H9 (cell line): Measurements from ENCODE around the gene ACSL6. TPM values are rescaled to one million over a fixed set of nuclear protein-coding genes. Genes with fewer than 3 reads are reported as not detected.
"Not testable (repeated sequence)": the region's sequence is repeated elsewhere in the genome, so short reads cannot be mapped to it uniquely, and the experiment has no call there.

Source experiments
- DNase-seq: peaks from one replicate; pipeline ENCODE4 v3.0.0-alpha.2; 2017
- H2AFZ ChIP-seq: one replicate; pipeline ENCODE4 v1.6.1; 2013; ENCODE audit warnings: mild to moderate bottlenecking, low read length, control low read depth, moderate library complexity
- H2AK5ac ChIP-seq: 2 replicates; pipeline ENCODE4 v1.6.1; 2013; ENCODE audit warnings: low read length, control low read depth, mixed read lengths; ENCODE audit not compliant: insufficient read length
- H2BK120ac ChIP-seq: one replicate; pipeline ENCODE4 v1.6.1; 2013; ENCODE audit warnings: low read depth, mild to moderate bottlenecking, low read length, control low read depth, inconsistent platforms; ENCODE audit not compliant: poor library complexity, severe bottlenecking
- H2BK12ac ChIP-seq: 2 replicates; pipeline ENCODE4 v1.6.1; 2013; ENCODE audit warnings: low read length, control low read depth, mixed read lengths, low read depth; ENCODE audit not compliant: insufficient read length
- H2BK15ac ChIP-seq: 2 replicates; pipeline ENCODE4 v1.6.1; 2013; ENCODE audit warnings: low read depth, low read length, control low read depth
- H2BK20ac ChIP-seq: one replicate; pipeline ENCODE4 v1.6.1; 2013; ENCODE audit warnings: low read depth, mild to moderate bottlenecking, low read length, control low read depth, inconsistent platforms; ENCODE audit not compliant: poor library complexity, severe bottlenecking
- H2BK5ac ChIP-seq: 2 replicates; pipeline ENCODE4 v1.6.1; 2013; ENCODE audit warnings: low read length, control low read depth, mixed read lengths; ENCODE audit not compliant: insufficient read length
- H3K14ac ChIP-seq: 2 replicates; pipeline ENCODE4 v1.6.1; 2013; ENCODE audit warnings: low read length, control low read depth; ENCODE audit not compliant: insufficient read depth
- H3K18ac ChIP-seq: 2 replicates; pipeline ENCODE4 v1.6.1; 2013; ENCODE audit warnings: low read depth, mild to moderate bottlenecking, mixed read lengths, low read length, control low read depth; ENCODE audit not compliant: insufficient read length
- H3K23ac ChIP-seq: 2 replicates; pipeline ENCODE4 v1.6.1; 2013; ENCODE audit warnings: low read length, control low read depth, mixed read lengths, low read depth; ENCODE audit not compliant: insufficient read length
- H3K23me2 ChIP-seq: 2 replicates; pipeline ENCODE4 v1.6.1; 2013; ENCODE audit warnings: low read depth, mild to moderate bottlenecking, mixed read lengths, low read length, control low read depth; ENCODE audit not compliant: insufficient read length, poor library complexity, severe bottlenecking
- H3K27ac ChIP-seq: 2 replicates; pipeline ENCODE4 v1.5.1; 2013; ENCODE audit warnings: low read length, control low read depth, mixed read lengths, low read depth; ENCODE audit not compliant: insufficient read length
- H3K27me3 ChIP-seq: 2 replicates; pipeline ENCODE4 v1.6.1; 2013; ENCODE audit warnings: low read length, control low read depth, inconsistent platforms; ENCODE audit not compliant: insufficient read depth
- H3K4ac ChIP-seq: 2 replicates; pipeline ENCODE4 v1.6.1; 2013; ENCODE audit warnings: low read depth, mild to moderate bottlenecking, control low read depth, inconsistent platforms, low read length, moderate library complexity
- H3K4me1 ChIP-seq: 2 replicates; pipeline ENCODE4 v1.6.1; 2013; ENCODE audit warnings: low read length, control low read depth, inconsistent platforms; ENCODE audit not compliant: insufficient read depth
- H3K4me2 ChIP-seq: 2 replicates; pipeline ENCODE4 v1.6.1; 2013; ENCODE audit warnings: low read length, control low read depth, mixed read lengths; ENCODE audit not compliant: insufficient read length, insufficient read depth
- H3K56ac ChIP-seq: 2 replicates; pipeline ENCODE4 v1.6.1; 2013; ENCODE audit warnings: low read depth, mild to moderate bottlenecking, mixed read lengths, low read length, control low read depth; ENCODE audit not compliant: insufficient read length
- H3K79me1 ChIP-seq: 2 replicates; pipeline ENCODE4 v1.6.1; 2013; ENCODE audit warnings: low read depth, mild to moderate bottlenecking, moderate library complexity, low read length, control low read depth, inconsistent platforms; ENCODE audit not compliant: insufficient read depth, poor library complexity, severe bottlenecking
- H3K79me2 ChIP-seq: 2 replicates; pipeline ENCODE4 v1.6.1; 2013; ENCODE audit warnings: low read length, control low read depth, inconsistent platforms; ENCODE audit not compliant: insufficient read depth
- H3K9ac ChIP-seq: 2 replicates; pipeline ENCODE4 v1.6.1; 2013; ENCODE audit warnings: low read length, control low read depth, mixed read lengths; ENCODE audit not compliant: insufficient read length; ENCODE audit errors: extremely low read depth
- H3K9me3 ChIP-seq: one replicate; pipeline ENCODE4 v1.6.1; 2013; ENCODE audit warnings: low read depth, low read length, inconsistent platforms; ENCODE audit not compliant: control insufficient read depth
- H3T11ph ChIP-seq: one replicate; pipeline ENCODE4 v1.6.1; 2013; ENCODE audit warnings: mild to moderate bottlenecking, low read length, control low read depth, inconsistent platforms
- H4K20me1 ChIP-seq: one replicate; pipeline ENCODE4 v1.6.1; 2013; ENCODE audit not compliant: control insufficient read depth, insufficient read length, insufficient read depth
- H4K5ac ChIP-seq: 2 replicates; pipeline ENCODE4 v1.6.1; 2013; ENCODE audit warnings: low read depth, mild to moderate bottlenecking, mixed read lengths, low read length, control low read depth; ENCODE audit not compliant: insufficient read length
- H4K8ac ChIP-seq: replicated peaks from 2 replicates; pipeline ENCODE4 v1.6.1; 2013; ENCODE audit warnings: low read length, control low read depth, mixed read lengths, low read depth; ENCODE audit not compliant: insufficient read length
- H4K91ac ChIP-seq: 2 replicates; pipeline ENCODE4 v1.6.1; 2013; ENCODE audit warnings: low read depth, mild to moderate bottlenecking, moderate library complexity, mixed read lengths, low read length, control low read depth; ENCODE audit not compliant: insufficient read length
- H3K27ac Mint-ChIP-seq, 3 experiments: 2 replicates in 2 of 3; 3 replicates in 1 of 3; pipeline ENCODE4 v1.8.0; 2020 to 2021; ENCODE audit warnings: mixed read lengths in 3 of 3, mild to moderate bottlenecking in 1 of 3, moderate library complexity in 1 of 3
- H3K27me3 Mint-ChIP-seq: 2 replicates; pipeline ENCODE4 v1.8.0; 2021; ENCODE audit warnings: low read depth, mild to moderate bottlenecking, moderate library complexity, mixed read lengths
- H3K36me3 Mint-ChIP-seq, 3 experiments: 2 replicates in 2 of 3; 3 replicates in 1 of 3; pipeline ENCODE4 v1.8.0; 2020 to 2021; ENCODE audit warnings: low read depth in 3 of 3, mixed read lengths in 3 of 3; ENCODE audit not compliant: insufficient read depth in 1 of 3
- H3K4me1 Mint-ChIP-seq, 2 experiments: 2 replicates each; pipeline ENCODE4 v1.8.0; 2020; ENCODE audit warnings: mixed read lengths in 2 of 2
- H3K4me3 Mint-ChIP-seq, 2 experiments: 2 replicates in 1 of 2; 3 replicates in 1 of 2; pipeline ENCODE4 v1.8.0; 2020 to 2021; ENCODE audit warnings: mild to moderate bottlenecking in 2 of 2, mixed read lengths in 2 of 2, moderate library complexity in 1 of 2
- H3K9me3 Mint-ChIP-seq, 2 experiments: 2 replicates in 1 of 2; 3 replicates in 1 of 2; pipeline ENCODE4 v1.8.0; 2020; ENCODE audit warnings: mild to moderate bottlenecking in 2 of 2, mixed read lengths in 2 of 2, moderate library complexity in 1 of 2
- WGBS: extraction: QIAGEN DNeasy Blood & Tissue Kit; methylation state at CpG from one replicate; pipeline ENCODE4 v1.1.7; 2013; ENCODE audit warnings: missing lambda C conversion rate, low lambda C conversion rate, mixed read lengths; ENCODE audit not compliant: insufficient read length; ENCODE audit errors: extremely low coverage; 5-methylcytosine and 5-hydroxymethylcytosine counted together
- total RNA-seq: library from RNA; stranded (reverse); gene quantifications from 2 replicates; pipeline ENCODE4 v1.2.1, GENCODE V29; 2021
- TF ChIP-seq, protein P1 (sequence below): fragments of 200-600 bp; sonication (generic); conservative IDR thresholded peaks from 3 replicates; pipeline ENCODE4 v1.8.0; 2021; ENCODE audit warnings: antibody characterized with exemption, mild to moderate bottlenecking

ACSL6 gene
- total RNA-seq, 1 experiment from 2014 or later, result 1.6 TPM

DNA sequence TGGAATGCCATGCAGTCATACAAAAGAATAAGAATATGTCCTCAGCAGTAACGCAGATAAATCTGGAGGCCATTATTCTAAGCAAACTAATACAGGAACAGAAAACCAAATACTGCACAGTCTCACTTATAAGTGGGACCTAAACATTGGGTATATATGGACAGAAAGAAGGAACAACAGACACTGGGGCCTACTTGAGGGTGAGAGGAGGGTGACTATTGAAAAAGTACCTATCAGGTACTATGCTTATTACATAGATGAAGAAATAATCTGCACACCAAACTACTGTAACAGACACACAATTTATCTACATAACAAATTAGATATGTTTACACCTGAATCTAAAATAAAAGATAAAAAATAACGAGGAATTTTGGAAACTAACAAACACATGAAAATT lies 104.8 kb downstream of the ACSL6 start:
- Histone ChIP-seq H3K9ac (no peak overlapping the region), H3K27ac (no peak overlapping the region), H4K91ac (no peak overlapping the region), H2BK20ac (no peak overlapping the region), H3K18ac (no peak overlapping the region), H3K14ac (no peak overlapping the region), H3K79me1 (no peaks in the 10 kb centered on the region), H3K4ac (no peak overlapping the region), H2AFZ (no peak overlapping the region), H2BK120ac (no peak overlapping the region), H3K23me2 (no peaks in the 10 kb centered on the region), H3K56ac (no peak overlapping the region), H2AK5ac (no peak overlapping the region), H4K8ac (no peak overlapping the region), H2BK5ac (no peak overlapping the region), H3K4me1 (no peaks in the 10 kb centered on the region), H3K9me3 (no peaks in the 10 kb centered on the region), H2BK12ac (no peak overlapping the region), H3K4me2 (no peak overlapping the region), H4K5ac (no peak overlapping the region), H3T11ph (no peak overlapping the region), H2BK15ac (no peak overlapping the region), H3K27me3 (no peaks in the 10 kb centered on the region), H3K23ac (no peak overlapping the region), H3K79me2 (no peaks in the 10 kb centered on the region), H4K20me1 (no peaks in the 10 kb centered on the region)
- H3K4me3 Mint-ChIP-seq, result no peak overlapping the region
- peaks cover 2% of the 10 kb centered on the region; the same call in 1 of the 2 replicates for H3K27me3 Mint-ChIP-seq
- TF ChIP-seq, protein P1, sequence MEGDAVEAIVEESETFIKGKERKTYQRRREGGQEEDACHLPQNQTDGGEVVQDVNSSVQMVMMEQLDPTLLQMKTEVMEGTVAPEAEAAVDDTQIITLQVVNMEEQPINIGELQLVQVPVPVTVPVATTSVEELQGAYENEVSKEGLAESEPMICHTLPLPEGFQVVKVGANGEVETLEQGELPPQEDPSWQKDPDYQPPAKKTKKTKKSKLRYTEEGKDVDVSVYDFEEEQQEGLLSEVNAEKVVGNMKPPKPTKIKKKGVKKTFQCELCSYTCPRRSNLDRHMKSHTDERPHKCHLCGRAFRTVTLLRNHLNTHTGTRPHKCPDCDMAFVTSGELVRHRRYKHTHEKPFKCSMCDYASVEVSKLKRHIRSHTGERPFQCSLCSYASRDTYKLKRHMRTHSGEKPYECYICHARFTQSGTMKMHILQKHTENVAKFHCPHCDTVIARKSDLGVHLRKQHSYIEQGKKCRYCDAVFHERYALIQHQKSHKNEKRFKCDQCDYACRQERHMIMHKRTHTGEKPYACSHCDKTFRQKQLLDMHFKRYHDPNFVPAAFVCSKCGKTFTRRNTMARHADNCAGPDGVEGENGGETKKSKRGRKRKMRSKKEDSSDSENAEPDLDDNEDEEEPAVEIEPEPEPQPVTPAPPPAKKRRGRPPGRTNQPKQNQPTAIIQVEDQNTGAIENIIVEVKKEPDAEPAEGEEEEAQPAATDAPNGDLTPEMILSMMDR, result no peak
- H3K9me3 Mint-ChIP-seq, result peaks cover 16 to 34% of the 10 kb centered on the region in 2 experiments
- H3K4me1 Mint-ChIP-seq, result no peaks in the 10 kb centered on the region
- peaks cover 0 to 6% (median 4%) of the 10 kb centered on the region in 3 experiments; a peak in 5 of 7 replicates for H3K36me3 Mint-ChIP-seq
- no CpG with 5 or more reads among the region's 2 CpGs for whole genome bisulfite sequencing
- no peak for DNase-seq
- no peak overlapping the region for H3K27ac Mint-ChIP-seq

DNA sequence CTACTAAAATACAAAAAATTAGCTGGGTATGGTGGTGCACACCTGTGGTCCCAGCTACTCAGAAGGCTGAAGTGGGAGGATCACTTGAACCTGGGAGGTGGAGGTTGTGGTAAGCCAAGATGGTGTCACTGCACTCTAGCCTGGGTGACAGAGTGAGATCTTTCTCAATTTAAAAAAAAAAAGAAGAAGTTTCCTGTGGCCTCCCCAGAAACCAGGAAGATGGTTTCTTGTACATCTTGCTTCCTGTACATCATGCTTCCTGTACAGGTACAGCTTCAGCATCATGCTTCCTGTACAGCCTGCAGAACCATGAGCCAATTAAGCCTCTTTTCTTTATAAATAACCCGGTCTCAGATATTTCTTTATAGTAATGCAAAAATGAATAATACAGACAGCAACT lies 109.2 kb downstream of the ACSL6 start:
- H3K27me3 ChIP-seq, H4K20me1 ChIP-seq, H3K79me1 ChIP-seq, H3T11ph ChIP-seq, H2BK120ac ChIP-seq, H3K79me2 ChIP-seq, H3K4ac ChIP-seq, H3K23ac ChIP-seq, H3K36me3 Mint-ChIP-seq, H3K27ac ChIP-seq, H3K9me3 ChIP-seq, H2BK5ac ChIP-seq, H2AFZ ChIP-seq, H3K4me1 ChIP-seq, H3K9ac ChIP-seq, H2AK5ac ChIP-seq, H3K56ac ChIP-seq, H3K27ac Mint-ChIP-seq, H2BK12ac ChIP-seq, H4K8ac ChIP-seq, H4K5ac ChIP-seq, H3K4me1 Mint-ChIP-seq, H3K27me3 Mint-ChIP-seq, H3K23me2 ChIP-seq, H2BK15ac ChIP-seq, H3K4me2 ChIP-seq, H3K14ac ChIP-seq, H2BK20ac ChIP-seq, H3K18ac ChIP-seq, H3K4me3 Mint-ChIP-seq, DNase-seq, H4K91ac ChIP-seq: not testable (repeated sequence)
- WGBS, result no CpG with 5 or more reads among the region's 1 CpG
- H3K9me3 Mint-ChIP-seq, result peaks cover 23 to 34% of the 10 kb centered on the region in 2 experiments
